ENCODE measurements around the gene PHTF2.

DNA sequence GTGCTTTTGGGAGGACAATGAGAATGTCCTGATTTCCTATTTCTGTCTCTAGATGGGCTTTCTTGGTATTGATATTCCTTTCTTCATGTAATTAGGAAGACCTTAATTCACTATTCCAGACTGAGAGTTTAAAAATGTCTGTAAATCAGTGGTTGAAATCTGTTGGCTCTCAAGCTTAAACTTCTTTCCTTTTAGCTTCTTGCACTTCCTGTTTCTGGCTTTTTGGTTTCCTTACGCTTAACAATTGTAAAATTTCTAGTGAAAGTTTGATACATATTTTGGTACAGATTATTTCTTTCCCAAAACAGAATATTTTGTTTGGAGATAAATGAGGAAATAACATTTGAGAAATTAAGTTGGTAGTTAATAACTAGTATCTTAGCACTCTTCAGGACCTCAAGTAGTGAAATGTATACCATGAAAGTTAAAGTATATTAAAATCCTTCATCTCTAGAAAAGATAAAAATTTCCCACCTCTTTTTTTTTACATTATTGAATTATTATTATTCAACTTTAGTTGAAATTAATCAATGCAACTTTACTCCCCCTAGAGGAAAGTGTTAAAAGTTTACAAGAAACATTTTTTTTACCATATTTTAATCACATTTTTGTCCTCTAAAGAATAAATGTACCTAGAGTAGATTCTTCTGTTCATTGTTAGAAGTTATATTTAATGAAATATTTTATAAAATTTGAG is 137.2 kb downstream of the PHTF2 start:
- no peak for TF ChIP-seq POLR2A (IDR thresholded peaks at IDR 0.05; ENCODE audit: low read depth, low read length)
- no peak for TF ChIP-seq POLR2AphosphoS5 (IDR thresholded peaks at IDR 0.05; ENCODE audit: low read depth, low read length)

Measured in GM12892 (cell line).